GM18498 (cell line): ENCODE measurements around the gene POGZ.

Experiments used
- ATAC-seq: cut with Tn5 transposase; IDR thresholded peaks from one replicate; pipeline ENCODE4 v1.9.1; 2021; ENCODE audit warnings: mild to moderate bottlenecking, moderate library complexity; ENCODE audit not compliant: unreplicated experiment

POGZ gene, protein sequence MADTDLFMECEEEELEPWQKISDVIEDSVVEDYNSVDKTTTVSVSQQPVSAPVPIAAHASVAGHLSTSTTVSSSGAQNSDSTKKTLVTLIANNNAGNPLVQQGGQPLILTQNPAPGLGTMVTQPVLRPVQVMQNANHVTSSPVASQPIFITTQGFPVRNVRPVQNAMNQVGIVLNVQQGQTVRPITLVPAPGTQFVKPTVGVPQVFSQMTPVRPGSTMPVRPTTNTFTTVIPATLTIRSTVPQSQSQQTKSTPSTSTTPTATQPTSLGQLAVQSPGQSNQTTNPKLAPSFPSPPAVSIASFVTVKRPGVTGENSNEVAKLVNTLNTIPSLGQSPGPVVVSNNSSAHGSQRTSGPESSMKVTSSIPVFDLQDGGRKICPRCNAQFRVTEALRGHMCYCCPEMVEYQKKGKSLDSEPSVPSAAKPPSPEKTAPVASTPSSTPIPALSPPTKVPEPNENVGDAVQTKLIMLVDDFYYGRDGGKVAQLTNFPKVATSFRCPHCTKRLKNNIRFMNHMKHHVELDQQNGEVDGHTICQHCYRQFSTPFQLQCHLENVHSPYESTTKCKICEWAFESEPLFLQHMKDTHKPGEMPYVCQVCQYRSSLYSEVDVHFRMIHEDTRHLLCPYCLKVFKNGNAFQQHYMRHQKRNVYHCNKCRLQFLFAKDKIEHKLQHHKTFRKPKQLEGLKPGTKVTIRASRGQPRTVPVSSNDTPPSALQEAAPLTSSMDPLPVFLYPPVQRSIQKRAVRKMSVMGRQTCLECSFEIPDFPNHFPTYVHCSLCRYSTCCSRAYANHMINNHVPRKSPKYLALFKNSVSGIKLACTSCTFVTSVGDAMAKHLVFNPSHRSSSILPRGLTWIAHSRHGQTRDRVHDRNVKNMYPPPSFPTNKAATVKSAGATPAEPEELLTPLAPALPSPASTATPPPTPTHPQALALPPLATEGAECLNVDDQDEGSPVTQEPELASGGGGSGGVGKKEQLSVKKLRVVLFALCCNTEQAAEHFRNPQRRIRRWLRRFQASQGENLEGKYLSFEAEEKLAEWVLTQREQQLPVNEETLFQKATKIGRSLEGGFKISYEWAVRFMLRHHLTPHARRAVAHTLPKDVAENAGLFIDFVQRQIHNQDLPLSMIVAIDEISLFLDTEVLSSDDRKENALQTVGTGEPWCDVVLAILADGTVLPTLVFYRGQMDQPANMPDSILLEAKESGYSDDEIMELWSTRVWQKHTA (N-terminal part only)

DNA sequence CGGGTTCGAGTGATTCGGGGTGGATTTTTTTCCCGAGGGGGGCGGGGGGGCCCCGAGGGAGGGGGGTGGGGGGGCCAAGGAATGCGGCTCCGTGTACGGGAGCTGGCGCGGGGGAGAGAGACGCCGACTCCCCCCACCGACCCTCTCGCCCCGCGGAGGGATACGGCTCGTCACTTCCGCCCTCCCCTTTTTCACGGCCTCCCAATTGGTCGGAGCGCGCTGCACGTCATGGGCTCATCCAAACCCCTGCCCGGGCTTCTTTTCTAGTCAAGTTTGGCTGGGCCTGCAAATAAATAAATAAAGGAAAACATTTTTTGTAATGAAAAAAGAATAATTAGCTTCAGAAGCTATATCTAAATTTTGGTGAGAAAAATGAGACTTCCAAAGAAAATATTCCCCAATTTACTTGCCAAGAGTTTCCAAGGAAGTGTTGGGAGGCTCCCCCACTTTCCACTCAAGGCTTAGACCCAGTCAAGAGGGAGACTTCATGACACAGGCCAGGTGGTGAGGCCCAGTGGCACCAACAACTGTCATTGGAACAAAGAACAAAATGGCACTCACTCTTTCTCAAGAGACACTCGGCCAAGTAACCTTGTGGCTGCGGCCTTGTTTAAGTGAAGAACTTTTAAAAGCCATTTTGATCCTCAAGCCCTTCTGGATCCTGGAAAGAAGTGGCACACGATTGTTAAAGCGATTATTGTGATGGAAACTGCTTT, at the start of gene POGZ:
Gene POGZ, minus strand, starts transcription at position 164 of the 716 bp plus-strand sequence. CDS start 17,290 bp downstream, outside the sequence.
- ATAC-seq, result peak; percentile 66

DNA sequence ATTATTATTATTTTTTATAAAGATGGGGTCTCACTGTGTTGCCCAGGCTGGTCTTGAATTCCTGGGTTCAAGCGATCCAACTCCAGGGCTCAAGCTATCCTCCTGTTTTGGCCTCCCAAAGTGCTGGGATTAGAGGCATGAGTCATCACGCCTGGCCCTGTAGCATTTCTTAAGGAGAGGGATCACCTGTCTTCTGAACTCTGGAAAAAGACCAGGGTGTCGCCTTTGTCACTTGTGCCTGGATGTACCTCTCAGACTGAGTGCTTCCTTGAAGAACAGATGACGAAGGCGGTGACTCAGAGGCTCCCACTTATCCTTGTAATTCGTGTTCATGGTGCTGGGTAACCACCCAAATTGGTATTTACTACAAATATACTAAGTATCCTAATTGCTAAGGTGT, 49.5 kb upstream of the POGZ start:
- ATAC-seq, result no peak

DNA sequence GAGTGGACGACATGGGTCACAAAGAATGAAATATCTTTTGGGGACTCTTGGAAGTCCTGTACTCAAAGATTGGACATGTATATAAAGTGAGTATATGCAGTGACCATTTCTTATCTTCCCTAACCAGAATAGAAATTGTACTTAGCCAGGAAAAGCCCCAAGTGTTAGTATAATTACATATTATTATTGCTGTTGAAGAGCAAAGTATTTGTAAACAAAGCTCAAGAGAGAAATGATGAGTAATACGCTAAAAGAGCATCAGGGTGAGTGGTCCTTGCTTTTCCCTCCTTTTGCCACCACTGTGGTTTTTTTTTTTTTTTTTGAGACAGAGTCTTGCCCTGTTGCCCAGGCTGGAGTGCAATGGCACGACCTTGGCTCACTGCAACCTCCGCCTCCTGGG, 45.5 kb upstream of the POGZ start:
- no peak for ATAC-seq

DNA sequence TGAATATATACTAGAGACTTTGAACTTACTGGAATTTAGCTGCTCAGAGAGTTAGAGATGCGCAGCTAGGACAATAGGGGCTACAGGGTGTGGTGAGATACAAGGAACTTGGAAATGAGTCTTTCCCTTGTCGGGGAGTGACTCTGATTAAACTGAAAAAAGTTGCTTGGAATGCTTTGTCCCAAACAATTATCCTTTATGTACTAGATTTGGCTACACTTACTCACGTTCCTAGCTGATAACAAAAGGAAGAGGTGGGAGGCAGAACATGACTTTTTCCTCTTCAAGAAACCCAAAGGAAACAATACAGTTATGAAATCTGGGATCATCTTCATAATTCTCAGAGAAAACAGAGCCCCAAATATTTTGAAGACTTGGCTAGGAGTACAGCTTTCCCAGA, 45.0 kb upstream of the POGZ start:
- ATAC-seq, result no peak

DNA sequence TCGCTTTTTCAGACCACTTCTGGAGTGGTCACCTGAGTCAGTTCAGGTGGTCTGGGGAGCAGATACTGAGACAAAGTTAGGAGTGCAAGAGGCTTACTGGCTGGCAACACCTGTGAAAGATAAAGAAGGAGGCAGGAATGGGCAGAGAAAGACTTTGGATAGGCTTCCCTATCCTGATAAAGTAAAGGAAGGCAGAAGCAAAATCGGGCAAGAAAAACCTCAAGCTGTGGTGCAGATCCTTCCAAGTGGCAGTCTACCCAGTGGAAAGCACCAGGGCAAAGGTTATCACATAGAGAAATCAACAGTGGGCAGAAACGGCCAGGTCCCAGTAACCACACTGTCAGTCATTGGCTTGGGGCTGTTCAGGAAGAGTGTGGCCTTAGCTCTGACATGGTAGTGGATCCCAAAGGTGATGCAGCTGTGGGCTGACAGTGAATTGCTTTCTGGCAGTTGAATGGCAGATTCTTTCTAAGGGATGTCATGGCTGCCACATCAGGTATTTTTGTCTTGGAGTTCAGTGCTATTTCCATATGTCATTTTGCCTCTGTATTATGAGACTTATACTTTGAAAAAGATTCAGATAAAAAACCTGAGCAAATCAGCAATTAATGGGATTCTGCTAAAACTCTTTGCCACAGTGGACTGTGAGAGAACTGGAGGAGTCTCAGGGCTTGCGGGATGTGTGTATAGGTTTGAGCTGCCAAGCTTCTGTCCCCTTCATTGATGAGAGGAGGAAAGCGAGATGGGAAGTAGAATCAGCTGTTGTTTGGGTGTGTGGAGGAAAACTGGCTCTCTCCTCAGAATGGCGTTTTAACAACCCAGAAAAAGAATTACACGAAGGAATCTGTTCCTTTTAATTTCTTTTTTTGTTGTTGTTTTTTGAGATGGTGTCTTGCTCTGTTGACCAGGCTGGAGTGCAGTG, 43.8 kb upstream of the POGZ start:
- no peak for ATAC-seq

DNA sequence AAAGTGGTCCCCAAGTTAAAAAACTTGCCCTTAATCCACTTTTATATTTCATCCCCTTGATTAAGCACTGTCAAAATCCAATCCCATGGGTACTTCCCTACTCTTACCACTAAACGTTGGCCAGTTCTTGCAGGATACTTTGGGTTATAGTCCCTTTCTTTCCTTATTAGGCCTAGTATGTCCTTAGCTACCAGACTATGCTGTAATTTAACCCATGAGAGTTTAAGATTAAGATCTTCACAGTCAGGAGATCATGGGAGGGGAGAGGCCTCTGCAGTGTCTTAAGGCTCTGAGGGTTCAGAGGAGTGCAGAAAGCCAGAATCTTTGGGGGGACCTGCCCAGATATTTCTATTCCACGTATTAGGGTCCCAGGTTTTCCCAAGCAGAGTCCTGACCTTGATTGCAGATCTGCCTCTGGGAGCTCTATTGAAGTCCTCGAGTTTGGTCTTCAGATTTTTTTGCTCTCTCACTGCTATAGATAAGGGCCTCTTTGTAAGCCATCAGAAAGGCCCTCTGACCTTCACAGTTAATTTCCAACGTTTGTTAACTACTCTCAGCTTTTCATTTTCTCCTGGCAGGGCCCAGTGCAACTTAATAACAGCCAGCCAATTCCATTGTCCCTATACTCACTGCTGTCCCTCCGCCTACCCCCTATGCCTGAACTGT, 42.9 kb upstream of the POGZ start:
- no peak for ATAC-seq

DNA sequence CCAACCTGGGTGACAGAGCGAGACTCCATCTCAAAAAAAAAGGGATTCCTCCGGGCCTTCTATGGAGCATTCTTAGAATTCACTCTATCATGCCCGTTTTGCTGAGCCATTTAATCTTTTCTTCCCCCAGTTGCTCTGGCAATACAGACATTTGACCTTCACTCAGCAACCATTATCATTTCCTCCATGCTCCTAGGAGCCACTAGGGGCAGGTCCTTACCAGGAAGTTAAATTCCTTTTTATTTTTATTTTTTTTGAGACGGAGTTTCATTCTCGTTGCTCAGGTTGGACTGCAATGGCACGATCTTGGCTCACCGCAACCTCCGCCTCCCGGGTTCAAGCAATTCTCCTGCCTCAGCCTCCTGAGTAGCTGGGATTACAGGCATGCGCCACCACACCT, 42.2 kb upstream of the POGZ start:
- ATAC-seq, result no peak

DNA sequence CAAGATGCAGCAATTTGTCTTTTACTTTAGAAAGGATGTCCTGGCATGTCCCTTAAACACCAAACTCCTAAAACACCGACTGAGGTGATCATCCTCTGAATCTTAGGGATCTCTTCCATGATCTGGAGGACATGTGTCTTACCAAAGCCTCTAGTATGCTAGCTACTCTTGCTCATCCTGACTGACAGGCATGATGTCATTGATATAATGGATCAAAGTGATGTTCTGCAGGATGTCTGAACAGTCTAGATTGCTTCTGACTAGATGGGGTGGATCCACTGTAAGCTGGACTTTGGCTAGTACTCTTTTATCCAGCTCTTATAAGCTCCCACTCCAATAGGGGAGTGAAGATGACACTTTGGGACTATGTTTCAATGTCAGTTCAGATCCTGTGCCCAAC, 40.6 kb upstream of the POGZ start:
- ATAC-seq, result no peak

DNA sequence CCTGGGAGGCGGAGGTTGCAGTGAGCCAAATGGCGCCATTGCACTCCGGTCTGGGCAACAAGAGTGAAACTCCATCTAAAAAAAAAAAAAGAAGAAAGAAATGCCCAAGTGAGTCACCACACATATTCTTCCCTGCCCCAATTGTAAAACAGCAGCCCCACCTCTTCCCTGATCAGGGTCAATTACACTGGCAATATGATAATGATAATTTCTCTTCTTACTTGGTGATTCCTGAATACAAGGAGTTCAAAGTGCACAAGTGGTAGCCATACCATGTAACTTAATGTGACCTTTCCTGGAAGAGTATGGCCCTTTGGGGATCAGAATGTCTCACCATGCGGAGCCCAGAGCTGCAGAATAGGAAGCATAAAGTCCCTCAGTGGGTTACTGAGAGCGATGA, 40.1 kb upstream of the POGZ start:
- ATAC-seq, result no peak

DNA sequence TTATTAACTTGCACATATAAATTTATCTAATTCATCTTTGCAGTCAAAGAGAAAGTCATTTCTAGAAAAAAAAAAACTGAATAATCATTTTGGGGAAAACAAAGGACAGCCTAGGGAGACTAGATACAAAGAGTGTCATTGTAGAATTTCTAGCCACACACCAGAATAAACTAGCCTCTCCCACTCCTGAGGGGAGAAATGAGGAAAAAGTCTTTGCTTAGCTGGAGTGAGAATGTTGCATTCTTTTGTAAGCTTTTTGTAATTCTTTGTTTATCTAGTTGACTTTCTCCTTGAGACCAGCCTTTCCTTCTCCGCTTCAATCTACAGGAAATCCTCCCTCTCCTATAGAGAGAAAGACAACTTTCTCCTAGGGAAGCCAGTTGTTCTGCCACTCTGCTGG, 36.0 kb upstream of the POGZ start:
- ATAC-seq, result no peak

DNA sequence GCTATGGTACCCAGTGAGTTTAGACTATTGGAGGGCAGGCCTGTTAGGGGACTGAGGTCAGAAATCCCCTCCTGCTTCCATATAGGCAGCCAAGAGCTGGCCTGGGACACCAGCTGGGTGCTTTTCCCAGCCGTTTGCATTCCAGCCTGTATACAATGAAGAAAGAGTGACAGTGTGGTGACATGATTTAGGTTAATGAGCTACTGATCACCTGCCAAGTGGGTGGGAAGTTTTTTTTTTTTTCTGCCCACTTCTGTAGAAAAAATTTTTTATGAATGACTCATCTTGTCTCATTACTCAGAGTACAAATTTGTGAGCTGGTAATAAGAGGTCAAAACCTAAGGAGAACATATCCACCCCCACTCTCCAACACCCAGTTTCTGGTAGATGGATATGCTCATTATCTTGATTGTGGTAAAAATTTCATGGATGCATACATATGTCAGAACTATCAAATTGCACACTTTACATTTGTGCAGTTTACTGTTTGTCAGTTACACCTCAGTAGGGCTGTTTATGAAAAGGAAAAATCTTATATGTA, 35.5 kb upstream of the POGZ start:
- no peak for ATAC-seq

DNA sequence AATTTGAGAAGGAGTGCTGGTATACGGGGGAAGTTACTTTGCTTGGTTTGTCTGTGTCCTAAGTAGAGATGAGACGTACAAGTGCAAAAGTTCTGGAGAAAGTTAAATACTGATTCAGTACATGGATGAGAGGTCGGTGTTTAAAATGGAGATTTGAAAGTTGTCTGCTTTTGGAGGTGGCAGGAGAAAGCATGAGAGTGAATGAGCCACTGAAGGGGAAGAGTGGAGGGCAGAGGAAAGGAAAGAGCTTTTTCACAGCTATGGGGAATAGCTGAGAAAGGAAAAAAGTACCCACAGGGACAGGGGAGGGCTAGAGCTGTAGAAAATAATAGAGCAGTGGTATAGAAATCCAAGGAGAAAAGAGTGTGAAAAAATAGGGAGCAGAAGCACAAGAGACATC, 33.7 kb upstream of the POGZ start:
- no peak for ATAC-seq

DNA sequence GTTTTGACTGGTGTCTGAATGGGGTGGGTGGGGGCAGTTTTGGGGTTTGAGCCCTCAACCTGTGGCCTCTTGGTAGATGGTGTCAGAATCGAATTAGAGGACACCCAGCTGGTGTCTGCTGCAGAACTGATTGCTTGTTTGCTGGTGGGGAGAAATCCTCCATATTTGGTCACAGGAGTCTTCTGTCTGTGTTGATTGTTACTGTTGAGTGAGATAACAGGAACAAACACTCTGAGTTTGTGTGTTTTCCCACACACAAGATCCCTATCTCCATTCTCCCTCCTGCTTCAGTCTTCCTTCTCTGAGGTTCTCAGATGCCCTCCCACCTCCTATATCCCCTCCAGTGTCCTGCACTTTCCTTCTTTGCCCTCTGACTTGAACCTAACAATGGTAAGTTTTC, 32.8 kb upstream of the POGZ start:
- no peak for ATAC-seq

DNA sequence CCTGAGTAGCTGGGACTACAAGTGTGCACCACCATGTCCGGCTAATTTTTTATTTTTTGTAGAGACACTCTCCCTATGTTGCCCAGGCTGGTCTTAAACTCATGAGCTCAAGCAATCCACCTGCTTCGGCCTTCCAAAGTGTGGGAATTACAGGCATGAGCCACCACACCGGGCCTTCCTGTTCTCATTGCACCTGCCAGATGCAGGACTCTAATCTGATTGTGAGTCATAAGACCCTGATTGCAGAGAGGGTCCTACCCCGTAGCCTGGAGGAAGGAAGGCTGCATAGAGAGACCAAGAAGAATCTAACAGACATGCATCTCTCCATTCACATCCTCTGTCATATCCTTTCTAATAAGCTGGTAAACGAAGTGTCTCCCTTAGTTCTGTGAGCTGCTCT, 32.3 kb upstream of the POGZ start:
- ATAC-seq, result no peak

DNA sequence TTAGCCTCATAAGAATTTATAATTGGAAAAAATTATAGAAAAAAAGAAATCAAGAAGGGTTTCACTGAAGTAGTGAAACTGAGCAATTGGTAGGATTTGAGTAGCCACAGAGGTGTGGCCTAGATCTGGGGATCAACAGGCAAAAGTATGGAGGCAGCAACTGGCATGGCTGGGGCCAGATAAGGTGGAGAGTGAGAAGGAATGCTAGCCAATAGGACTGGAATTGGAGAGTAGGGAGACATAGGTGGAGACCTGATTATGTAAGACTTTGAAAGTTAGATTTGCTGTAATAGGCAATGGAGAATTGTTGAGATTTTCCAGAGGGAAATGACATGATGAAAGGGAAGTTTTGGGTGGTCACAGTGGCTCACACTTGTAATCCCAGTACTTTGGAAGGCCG, 27.3 kb upstream of the POGZ start:
- no peak for ATAC-seq

DNA sequence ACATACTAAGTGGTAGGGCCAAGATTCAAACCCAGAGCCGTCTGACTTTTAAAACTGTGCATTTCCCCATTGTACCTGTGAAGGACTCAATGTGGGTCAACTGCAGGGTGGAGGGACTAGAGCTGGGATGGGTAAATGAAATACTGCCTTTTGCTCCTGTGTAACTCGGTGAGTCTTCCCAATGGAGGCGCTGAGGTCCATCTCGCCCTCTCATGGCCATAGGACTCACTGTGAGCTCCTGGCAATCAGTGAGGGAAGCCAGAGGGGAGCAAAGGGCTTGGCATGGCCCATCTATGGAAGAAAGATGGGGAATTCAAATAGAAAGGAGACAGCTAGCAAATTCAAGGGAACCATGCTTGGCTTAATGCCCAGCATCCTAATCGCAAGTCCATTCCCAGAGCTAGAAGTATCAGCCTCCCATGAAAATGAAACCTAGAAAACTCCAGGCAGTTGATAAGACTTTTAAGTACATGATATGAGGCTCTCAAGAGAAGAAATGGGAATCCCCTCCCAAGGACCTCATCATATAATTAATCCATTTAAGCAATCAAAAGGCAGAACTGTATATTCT, 26.5 kb upstream of the POGZ start:
- no peak for ATAC-seq

DNA sequence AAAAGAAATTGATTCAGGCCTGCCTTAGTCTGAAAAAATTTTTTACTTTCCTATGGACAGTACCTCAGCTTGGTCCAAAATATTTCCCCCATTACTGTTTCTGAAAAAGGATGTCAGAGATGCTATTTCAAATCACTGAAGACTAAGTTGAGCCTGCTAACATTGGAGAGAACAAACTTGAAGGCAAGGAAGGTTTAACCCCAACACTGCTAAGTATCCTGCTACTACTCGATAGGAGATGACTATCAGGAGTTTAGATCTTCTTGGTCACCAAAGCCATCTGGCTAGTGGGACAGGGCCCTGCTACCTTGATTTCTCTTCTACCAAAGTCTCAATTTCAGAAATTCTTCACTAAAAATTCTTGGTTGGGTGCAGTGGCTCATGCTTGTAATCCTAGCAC, 22.7 kb upstream of the POGZ start:
- ATAC-seq, result no peak

DNA sequence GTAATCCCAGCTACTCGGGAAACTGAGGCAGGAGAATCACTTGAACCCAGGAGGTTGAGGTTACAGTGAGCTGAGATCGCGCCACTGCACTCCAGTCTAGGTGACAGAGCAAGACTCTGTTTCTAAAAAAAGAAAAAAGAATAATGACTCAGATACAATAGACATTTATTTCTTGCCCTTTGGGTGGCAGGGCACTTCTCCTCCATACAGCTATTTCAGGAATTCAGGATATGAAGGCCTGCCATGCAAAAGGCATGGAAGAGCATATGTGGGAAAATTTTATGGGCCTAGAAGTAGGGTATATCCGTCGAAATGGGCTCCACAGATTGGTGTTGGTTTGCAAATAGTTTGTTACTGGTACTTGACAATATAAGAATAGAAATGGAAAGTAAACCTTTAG, 20.2 kb upstream of the POGZ start:
- ATAC-seq, result no peak

DNA sequence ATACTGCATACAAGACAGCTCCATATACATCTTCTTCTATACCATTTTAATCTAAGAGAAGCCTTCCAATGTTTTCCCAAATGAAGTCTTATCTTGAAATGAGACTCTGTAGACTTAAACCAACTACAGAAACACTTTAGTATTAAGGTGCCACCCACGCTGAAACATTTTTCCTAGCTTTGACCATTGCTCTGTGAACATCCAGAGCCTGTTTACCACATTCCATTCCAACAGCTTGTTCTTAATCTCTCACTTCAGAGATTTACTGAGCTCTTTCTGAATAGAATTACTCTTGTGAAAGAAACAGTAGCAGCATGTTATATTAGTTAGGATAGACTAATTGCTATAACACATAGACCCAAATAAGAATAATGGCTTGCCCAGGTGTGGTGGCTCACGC, 19.6 kb upstream of the POGZ start:
- ATAC-seq, result no peak
